NCI-H2081 (cell line): ENCODE results near the gene PIEZO1.

Experiments used
- DNase-seq, 2 experiments: peaks; one replicate each; lab custom pipeline; 2025; lab: John Stamatoyannopoulos, UW

PIEZO1 gene

GRCh38 chr16:88749358-88749757, 35.7 kb downstream of the PIEZO1 start:
- DNase-seq = no peak

- DNase-seq = no peak
Measured at GRCh38 chr16:88748364-88748763, 36.7 kb downstream of the PIEZO1 start.

GRCh38 chr16:88747588-88748301, 37.3 kb downstream of the PIEZO1 start:
- DNase-seq = no peak

- no peak for DNase-seq
Measured at GRCh38 chr16:88746506-88746905, 38.5 kb downstream of the PIEZO1 start.

- DNase-seq = no peak
Measured at GRCh38 chr16:88744577-88745521, 40.2 kb downstream of the PIEZO1 start.

GRCh38 chr16:88743693-88744576, 41.1 kb downstream of the PIEZO1 start:
- peak; percentile 21 to 26 for DNase-seq

- DNase-seq = no peak
Measured at GRCh38 chr16:88742896-88743605, 42.0 kb downstream of the PIEZO1 start.

GRCh38 chr16:88741368-88741767, 43.7 kb downstream of the PIEZO1 start:
- DNase-seq = no peak

GRCh38 chr16:88740727-88741055, 44.3 kb downstream of the PIEZO1 start:
- DNase-seq = no peak

- DNase-seq = no peak
Measured at GRCh38 chr16:88739977-88740726, 44.9 kb downstream of the PIEZO1 start.

GRCh38 chr16:88739139-88739976, 45.7 kb downstream of the PIEZO1 start:
- no peak for DNase-seq

GRCh38 chr16:88738151-88739084, 46.6 kb downstream of the PIEZO1 start:
- DNase-seq = no peak

- DNase-seq = peak in 1 of 2 experiments; percentile 22
Measured at GRCh38 chr16:88737298-88738150, 47.5 kb downstream of the PIEZO1 start.

- no peak for DNase-seq
Measured at GRCh38 chr16:88736496-88736895, 48.5 kb downstream of the PIEZO1 start.

GRCh38 chr16:88736088-88736487, 48.9 kb downstream of the PIEZO1 start:
- DNase-seq = no peak

GRCh38 chr16:88735616-88736015, 49.4 kb downstream of the PIEZO1 start:
- DNase-seq = no peak

GRCh38 chr16:88735121-88735520, 49.9 kb downstream of the PIEZO1 start:
- no peak for DNase-seq

- DNase-seq = no peak
Measured at GRCh38 chr16:88734361-88734728, 50.7 kb downstream of the PIEZO1 start.
